Epidermal melanocyte (primary cell): ENCODE results near the gene ECEL1.
"Not testable (repeated sequence)": the region's sequence is repeated elsewhere in the genome, so short reads cannot be mapped to it uniquely, and the experiment has no call there.

Experiments
- DNase-seq: peaks from one replicate; pipeline ENCODE4 v3.0.0; 2011; ENCODE audit warnings: low spot score; ENCODE audit not compliant: insufficient read length

Gene ECEL1

GRCh38 chr2:232487385-232488096 lies at the start of gene ECEL1:
TSS of gene ECEL1 (minus strand) at chr2:232487834. CDS start at chr2:232486653, 1,181 bp downstream.
- DNase-seq, result no peak

- no peak for DNase-seq
These were observed 49.4 kb upstream of the ECEL1 start for GRCh38 chr2:232537079-232537478.

DNA sequence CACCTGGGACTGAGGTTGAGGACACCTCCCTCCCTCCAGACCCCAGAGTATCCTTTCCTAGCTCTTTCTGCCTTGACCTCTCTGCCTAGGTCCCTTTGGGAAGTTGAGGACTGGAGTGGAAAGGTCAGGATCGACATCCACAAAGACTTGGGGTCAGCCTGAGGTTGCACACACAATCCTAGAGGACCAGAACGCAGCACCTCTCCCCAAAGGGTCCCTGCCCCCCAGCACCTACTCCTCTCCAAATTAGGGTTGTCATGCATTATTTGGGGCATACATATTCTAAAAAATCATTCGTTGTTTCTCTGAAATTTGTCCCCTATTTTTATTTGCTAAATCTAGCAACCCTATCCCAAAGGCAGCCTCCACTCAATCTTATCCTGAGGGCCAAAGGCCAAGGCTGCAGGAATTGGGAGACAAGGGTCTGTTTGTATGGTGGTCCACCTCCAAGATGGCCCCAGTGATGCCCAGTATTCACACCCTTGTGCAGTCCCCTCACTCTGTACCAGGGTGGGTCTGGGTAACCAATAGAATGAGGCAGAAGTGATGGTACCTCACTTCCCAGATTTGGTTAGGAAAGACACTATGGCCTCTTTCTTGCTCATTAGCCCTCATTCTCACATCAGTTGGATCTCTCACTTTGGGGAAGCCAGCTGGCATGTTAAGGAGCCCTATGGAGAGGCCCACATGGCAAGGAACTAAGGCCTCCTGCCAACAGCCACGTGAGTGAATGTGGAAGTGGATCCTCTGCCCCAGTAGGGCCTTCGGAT lies 48.3 kb upstream of the ECEL1 start:
- DNase-seq, result no peak

DNA sequence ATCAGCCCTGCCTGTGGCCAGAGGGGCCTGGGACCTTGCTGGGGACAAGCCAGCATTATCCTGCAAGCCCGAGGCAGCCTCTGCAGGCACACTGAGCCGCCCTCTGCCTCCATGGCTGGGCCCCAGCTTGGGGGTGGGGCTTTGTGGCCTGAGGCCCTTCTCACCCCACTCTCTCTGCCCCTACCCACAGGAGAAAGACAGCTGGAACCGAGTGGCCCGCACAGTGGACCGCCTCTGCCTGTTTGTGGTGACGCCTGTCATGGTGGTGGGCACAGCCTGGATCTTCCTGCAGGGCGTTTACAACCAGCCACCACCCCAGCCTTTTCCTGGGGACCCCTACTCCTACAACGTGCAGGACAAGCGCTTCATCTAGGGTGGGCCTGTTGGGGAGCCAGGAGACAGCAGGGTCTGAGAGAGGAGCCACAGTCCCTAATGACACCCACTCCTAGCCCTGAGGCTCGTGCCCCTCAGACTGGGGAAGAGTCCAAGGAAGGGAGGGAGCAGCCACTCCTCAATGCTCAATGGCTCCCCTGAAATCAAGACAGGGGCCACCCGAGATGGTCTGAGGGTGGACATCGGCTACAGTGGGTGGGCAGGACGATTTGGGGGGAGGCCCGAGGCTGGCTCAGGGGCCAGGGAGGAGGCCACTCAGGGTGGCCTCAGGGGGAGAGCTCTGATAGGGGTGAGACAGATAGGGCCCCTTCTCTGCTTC lies 47.5 kb upstream of the ECEL1 start:
- no peak for DNase-seq

GRCh38 chr2:232533944-232534710 lies 46.5 kb upstream of the ECEL1 start:
- DNase-seq, result no peak

- DNase-seq, result not testable (repeated sequence)
These were observed 45.2 kb upstream of the ECEL1 start for GRCh38 chr2:232532821-232533220.

GRCh38 chr2:232532419-232532818 lies 44.8 kb upstream of the ECEL1 start:
- DNase-seq, result no peak

DNA sequence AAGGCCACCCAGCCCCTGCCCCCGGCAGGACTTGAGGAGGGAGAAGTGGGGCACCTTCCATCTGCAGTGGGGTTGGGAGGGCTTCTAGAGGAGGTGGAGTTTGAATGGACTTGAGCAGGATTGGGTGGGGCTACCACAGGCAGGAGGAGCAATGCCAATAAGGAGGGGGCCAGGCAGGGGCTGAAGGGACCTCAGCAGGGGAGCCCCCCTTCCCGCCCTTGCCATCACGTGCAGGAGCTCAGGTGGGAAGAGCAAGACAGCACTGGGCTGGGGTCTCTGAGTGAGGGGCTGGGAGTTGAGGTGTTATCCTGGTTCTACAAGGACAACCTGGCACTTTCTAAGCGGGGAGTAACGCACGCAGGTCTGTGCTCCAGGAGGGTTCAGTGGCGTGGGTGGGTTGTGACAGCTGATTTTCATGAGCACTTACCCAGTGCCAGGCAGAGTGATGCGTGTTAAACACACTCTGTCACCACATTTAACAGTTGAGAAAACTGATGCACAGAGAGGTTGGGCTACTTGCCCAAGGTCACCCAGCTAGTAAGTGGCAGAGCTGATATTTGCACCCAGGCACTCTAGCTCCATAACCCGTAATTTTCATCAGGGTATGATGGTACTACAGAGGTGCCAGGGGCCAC lies 43.1 kb upstream of the ECEL1 start:
- DNase-seq, result no peak

- no peak for DNase-seq
These were observed 42.3 kb upstream of the ECEL1 start for GRCh38 chr2:232529806-232530547.

DNA sequence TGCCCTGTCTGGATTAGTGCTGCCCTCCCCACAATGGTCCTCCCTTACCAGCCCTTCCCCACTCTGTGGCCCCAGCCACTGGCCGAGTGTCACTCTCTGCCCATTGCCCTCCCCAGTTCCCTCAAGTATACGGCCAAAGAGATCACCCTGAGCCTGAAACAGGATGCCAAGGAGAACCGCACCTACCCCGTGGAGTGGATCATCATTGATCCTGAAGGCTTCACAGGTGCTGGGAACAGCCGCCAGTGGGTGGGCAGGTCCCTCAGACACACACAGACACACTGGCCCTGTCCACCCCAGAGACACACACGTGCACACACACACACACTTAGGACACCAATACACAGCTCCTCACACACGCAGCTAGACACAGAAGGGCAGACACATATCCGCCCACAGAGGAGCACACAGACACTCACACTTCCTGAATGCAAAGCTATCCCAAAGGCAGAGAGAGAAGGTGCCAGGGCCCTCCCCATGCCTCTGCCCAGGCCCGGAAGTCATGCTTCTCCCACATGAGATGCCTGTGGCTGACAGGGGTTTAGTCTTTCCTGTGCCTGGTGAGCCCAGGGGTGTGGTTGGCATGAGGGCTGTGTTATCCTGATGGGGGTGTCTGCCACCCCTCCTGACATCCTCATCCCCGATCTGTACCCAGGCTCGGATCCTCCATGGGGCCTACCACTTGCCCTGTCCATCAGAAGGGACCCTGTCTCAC lies 41.3 kb upstream of the ECEL1 start:
- no peak for DNase-seq

GRCh38 chr2:232527905-232528470 lies 40.4 kb upstream of the ECEL1 start:
- no peak for DNase-seq

DNA sequence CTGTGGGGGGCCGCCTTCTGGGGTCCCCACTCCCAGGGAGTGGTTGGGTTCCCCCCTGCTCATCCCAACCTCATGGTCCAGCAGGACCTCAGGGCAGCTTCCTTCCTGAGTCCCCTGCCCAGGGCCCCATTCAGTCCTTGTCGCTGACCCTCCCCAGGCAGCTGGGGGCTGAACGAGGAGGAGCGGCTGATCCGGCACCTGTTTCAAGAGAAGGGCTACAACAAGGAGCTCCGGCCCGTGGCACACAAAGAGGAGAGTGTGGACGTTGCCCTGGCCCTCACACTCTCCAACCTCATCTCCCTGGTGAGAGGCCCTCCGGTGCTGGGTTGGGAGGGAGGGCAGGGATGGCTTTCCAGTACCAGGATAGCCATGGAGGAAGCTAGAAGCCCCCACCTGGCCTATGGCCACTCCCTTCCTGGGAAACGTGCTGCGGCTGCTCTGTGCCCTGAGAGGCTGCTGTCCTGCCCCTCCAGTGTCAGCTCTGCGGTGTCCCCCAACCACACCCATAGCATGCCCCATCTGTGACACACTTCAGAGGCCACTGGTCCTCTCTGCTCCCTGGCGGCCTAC lies 38.8 kb upstream of the ECEL1 start:
- no peak for DNase-seq

DNA sequence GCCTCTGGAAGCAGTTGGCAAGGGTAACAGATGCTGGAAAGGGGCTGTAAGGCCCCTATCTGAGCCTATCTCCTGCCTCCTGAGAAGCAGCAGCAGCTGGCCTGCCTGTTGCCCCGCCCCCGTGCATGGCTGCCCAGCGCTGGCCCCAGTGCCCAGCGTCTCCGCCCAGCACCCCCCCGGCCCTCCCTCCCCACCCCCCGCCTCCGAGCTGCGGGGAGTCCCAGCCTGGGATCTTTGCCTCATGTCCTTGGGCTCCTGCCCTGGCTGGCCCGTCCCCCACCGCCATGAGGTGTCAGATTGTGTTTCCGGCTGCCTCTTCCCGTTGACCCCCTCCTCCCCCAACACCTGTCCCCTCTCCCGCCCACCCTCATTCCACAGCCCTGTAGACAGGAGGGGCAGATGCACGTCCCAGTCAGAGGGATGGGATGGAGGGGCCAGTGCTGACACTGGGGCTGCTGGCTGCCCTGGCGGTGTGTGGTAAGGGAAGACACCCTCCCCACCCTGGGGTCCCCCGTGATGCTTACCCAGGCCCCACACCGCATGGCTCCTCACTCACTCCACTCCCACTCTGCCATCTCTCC lies 38.2 kb upstream of the ECEL1 start, which contains the start of gene CHRND:
Gene CHRND, plus strand, starts transcription at position 370 of the 581 bp plus-strand sequence. Its CDS starts 56 bp downstream, at position 426.
- DNase-seq, result no peak

DNA sequence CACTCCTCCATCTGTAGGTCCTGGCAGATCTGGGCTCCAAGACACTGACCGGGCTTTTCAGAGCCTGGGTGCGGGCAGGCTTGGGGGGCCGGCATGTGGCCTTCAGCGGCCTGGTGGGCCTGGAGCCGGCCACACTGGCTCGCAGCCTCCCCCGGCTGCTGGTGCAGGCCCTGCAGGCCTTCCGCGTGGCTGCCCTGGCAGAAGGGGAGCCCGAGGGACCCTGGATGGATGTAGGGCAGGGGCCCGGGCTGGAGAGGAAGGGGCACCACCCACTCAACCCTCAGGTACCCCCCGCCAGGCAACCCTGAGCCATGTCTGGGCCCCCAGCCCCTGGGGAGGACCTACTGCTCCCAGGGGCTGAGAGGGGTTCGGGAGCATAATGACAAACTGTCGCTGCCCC lies 37.6 kb upstream of the ECEL1 start:
- no peak for DNase-seq

- no peak for DNase-seq
These were observed 37.1 kb upstream of the ECEL1 start for GRCh38 chr2:232524771-232525170.

DNA sequence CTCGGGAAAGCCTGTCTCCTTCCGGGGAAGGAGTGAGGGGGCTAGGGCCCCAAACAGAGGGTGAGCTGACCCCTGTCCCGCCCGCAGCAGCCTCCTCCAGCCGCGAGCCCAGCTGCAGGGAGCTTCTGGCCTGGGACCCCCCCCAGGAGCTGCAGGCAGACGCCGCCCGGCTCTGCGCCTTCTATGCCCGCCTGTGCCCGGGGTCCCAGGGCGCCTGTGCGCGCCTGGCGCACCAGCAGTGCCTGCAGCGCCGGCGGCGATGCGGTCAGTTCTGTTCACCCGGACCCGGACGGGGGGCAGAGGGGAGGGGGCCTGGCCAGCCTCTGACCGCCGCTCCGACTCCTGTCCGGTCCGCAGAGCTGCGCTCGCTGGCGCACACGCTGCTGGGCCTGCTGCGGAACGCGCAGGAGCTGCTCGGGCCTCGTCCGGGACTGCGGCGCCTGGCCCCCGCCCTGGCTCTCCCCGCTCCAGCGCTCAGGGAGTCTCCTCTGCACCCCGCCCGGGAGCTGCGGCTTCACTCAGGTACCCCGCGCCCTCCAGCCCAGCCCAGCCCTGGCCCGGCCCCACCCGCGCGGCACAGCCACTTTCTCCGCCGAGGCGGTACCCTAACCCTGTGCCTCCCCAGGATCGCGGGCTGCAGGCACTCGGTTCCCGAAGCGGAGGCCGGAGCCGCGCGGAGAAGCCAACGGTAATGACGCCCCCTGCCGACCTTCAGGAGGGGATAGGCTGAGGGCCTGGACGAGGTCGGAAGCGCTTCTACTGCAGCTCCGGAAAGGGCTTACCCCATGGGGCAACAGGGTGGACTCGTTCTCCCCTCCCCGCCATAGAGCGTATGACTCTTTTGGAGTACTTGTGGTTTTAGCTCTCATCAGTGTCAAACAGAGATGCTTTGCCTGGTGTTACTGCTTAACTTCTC lies 36.3 kb upstream of the ECEL1 start:
- no peak for DNase-seq

- no peak for DNase-seq
These were observed 35.7 kb upstream of the ECEL1 start for GRCh38 chr2:232523402-232523681.
